ENCODE measurements around the gene RPL21.

- TF ChIP-seq CTCF (conservative IDR thresholded peaks at IDR 0.05) (no peak), EZH2 (IDR thresholded peaks at IDR 0.05; ENCODE audit: low read depth) (no peak)
Measured at GRCh38 chr13:27233964-27234363, 17.4 kb upstream of the RPL21 start.
